NCI-H1694 (cell line): ENCODE results near the gene TSC22D3.
"Not testable (repeated sequence)": the region's sequence is repeated elsewhere in the genome, so short reads cannot be mapped to it uniquely, and the experiment has no call there.

Experiments
- DNase-seq: peaks from one replicate; lab custom pipeline; 2025; lab: John Stamatoyannopoulos, UW

Gene TSC22D3

DNA sequence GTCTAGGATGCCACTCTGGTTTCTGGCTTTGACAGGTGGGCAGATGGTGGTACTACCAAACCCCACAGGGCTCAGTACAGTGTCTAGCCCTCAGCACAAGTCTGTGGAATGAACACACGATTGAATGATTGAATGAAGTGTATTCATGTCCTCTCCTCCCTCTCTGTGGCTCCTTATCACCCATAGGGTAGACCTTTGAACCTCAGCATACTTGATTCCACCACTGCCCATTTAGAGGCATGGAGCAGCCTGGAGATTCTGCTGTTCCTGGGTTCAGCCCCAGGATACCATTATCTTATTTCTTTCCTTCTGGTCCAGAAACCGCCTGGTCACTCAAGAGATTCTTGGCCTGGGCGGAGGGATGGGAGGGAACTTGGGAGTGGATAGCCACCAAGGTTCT, 93.3 kb downstream of the TSC22D3 start:
- no peak for DNase-seq

GRCh38 chrX:107678957-107679740, 96.4 kb downstream of the TSC22D3 start:
- no peak for DNase-seq

GRCh38 chrX:107677909-107678308, 97.7 kb downstream of the TSC22D3 start:
- no peak for DNase-seq

- no peak for DNase-seq
Observed at GRCh38 chrX:107677501-107677901, 98.1 kb downstream of the TSC22D3 start.

DNA sequence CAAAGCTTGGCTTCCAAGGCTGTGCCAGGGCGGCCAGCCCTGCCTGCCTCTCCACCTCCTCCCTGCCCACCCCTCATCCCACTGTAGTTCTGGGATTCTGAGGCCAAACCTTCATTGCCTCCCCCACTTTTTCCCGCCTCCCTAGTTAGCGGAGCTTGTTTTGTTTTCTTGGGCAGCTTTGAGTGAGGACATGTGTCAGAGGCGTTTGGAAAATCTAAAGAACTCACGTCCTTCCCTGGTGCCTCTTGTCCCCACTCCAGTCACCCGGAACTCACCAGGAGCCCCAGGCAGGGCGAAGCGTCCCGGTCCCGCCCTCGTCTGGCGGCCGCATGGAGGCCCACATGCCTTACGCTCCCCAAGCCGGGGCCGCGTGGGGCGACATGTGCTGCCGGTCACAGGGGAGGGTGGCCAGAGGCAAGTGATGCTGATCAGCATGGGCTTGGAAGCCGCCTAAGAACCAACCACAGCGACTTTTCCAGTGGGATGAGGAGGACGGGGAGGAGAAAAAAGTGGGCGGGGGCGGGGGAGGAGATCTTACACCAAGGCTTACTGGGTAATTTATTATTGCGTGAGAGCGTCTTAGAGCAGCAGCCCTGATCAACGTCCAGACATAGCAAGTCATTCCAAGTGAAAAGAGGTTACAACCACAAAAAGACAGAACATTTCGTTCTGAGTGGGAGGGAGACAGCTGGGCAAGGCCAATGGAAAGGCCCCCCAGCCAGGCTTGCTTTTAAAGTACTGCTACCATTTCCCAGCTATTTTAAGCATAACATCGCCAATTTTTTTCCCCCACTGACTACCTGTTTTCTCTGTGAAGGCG, 98.8 kb downstream of the TSC22D3 start:
- peak; percentile 41 for DNase-seq

DNA sequence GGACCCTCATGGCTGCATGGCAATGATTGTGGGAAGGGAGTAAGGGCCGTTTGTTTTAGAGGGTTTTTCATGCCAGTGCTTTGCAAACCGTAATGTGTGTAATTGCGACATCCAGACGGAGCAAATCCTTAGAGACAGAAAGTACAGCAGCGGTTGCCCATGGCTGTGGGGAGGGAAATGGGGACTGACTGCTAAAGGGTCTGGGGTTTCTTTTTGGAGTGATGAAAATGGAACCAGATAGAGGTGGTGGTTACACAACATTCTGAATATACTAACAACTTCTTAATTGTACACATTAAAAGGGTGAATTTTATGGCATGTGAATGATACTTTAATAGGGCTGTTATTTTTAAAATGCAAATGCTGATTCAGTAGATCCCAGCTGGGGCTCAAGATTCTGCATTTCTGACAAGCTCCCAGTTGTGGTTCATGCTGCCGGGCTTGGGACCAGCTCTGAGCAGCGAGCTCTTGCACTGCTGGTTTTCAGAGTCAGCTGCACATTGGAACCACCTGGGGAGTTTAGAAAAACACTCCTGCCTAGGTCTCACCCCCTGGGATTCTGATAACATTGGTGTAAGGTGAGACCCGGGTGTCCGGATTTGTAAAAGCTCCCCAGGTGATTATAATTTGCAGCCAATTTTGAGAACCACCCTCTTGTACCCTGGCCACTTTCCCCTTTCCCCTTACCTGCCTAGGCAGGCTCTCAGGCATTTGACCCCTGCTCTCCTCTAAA, 99.6 kb downstream of the TSC22D3 start:
- peak; percentile 21 for DNase-seq

DNA sequence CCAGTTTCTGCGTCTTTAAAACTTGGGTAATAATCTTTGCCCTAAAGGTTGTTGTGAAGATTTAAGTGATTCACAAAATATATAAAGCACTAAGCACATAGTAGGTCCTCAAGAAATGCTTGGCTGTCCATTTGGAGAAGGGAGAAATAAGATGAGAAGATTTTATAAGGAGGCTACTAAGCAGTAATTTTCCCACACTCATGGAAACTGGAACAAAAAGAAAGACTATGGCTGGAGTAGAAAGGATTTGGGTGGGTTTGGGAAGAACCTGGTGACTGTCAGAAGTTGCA, 100.3 kb downstream of the TSC22D3 start:
- no peak for DNase-seq

GRCh38 chrX:107674480-107675364, 100.9 kb downstream of the TSC22D3 start:
- DNase-seq, result peak; percentile 77

- peak; percentile 50 for DNase-seq
Observed at GRCh38 chrX:107673933-107674479, 101.6 kb downstream of the TSC22D3 start.

- no peak for DNase-seq
Observed at GRCh38 chrX:107673431-107673830, 102.2 kb downstream of the TSC22D3 start.

- peak; percentile 88 for DNase-seq
Observed at GRCh38 chrX:107672955-107673378, 102.6 kb downstream of the TSC22D3 start.

GRCh38 chrX:107671256-107671655, 104.3 kb downstream of the TSC22D3 start:
- not testable (repeated sequence) for DNase-seq

DNA sequence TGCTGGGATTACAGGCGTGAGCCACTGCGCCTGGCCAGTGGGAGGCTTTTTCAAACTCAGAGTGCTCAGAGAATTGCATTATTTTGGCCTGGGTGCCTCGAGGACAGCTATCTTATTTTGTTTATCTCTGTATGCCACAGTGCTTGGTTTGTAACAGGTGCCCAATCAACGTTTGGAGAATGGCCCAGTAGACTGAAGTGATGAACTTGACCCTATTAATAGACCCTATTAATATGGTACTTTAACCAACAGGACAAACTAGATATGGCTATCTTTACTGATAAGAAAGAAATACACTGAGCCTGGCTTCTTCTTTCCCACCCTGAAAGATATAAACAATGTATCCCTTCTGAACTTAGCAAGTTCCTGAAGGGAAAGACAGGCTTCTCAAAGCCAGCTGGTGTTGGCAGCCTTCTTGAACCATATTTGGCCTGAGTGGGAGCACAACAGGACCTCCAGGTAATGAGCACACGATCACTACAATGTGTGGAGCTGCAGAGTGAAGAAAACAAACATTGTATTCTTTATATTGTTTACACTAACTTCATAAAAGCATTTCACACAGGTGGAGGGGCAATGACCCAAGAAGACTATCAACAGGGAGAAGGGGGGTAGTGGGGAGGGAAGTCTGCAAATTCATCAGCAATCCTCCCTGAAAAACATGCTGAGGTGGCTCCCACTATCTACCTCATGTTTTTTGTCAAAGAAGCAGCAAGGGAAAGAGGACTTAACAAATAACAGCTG, 105.5 kb downstream of the TSC22D3 start:
- no peak for DNase-seq

- DNase-seq, result no peak
Observed at GRCh38 chrX:107669261-107669660, 106.3 kb downstream of the TSC22D3 start.

DNA sequence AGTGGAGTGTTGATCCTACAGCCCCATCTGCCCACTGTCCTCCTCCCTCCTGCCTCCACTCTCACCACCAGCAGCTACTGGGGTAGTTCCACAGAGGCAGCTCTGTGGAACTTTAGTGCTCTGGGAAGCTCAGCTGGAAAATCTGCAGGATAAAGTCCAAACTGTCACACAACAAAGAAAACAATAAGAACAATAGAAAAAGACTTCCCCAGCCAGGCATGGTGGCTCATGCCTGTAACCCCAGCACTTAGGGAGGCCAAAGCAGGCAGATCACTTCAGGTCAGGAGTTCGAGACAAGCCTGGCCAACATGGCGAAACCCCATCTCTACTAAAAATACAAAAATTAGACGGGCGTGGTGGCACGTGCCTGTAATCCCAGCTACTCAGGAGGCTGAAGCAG, 106.9 kb downstream of the TSC22D3 start:
- DNase-seq, result not testable (repeated sequence)

DNA sequence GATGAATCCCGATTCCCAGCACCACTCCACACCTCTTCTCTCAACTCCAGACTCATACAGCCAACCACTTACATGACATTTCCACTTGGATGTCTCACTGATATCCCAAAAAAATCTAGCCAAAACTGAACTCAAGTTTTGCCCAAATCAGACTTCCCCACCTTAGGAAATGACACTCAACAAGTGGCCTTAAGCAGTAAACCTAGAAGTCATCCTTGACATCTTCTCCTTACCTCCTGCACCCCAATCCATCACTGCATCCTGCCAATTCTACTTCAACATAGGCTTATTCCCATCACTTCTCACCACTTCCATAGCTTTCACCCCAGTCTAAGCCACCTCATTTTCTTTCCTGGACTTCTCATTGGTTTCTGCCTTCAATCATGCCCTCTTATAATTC, 108.2 kb downstream of the TSC22D3 start:
- DNase-seq, result no peak

DNA sequence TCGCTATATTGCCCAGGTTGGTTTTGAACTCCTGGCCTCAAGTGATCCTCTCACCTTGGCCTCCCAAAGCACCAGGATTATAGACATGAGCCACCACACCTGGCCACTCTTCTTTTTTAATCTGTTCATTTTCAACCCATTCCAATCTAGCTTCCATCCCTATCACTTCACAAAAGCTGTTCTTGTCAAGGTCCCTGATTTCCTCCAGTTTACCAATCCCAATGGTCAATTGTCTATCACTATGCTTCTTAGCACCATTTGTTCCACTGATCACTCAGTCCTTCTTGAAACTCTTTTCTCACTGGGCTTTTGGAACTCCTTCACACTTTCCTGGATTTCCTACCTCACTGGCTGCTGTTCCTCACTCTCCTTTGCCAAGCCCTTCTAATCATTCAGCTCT, 108.7 kb downstream of the TSC22D3 start:
- DNase-seq, result no peak
